Suprapubic skin (tissue), 4 donors: ENCODE measurements around the gene NHEJ1. TPM values are rescaled to one million over a fixed set of nuclear protein-coding genes. Genes with fewer than 3 reads are reported as not detected.

Experiments
- DNase-seq, 2 donors: peaks; one replicate each; pipeline ENCODE4 v3.0.0-alpha.2; 2019; ENCODE audit warnings: low spot score in 2 of 2
- H3K27ac ChIP-seq: fragments of 200-600 bp; sonication (generic); one replicate; pipeline ENCODE4 v1.5.1; 2019
- H3K27me3 ChIP-seq: fragments of 200-600 bp; sonication (generic); one replicate; pipeline ENCODE4 v1.5.1; 2019
- H3K36me3 ChIP-seq: fragments of 200-600 bp; sonication (generic); one replicate; pipeline ENCODE4 v1.5.1; 2019
- H3K4me1 ChIP-seq: fragments of 200-600 bp; sonication (generic); one replicate; pipeline ENCODE4 v1.5.1; 2019
- H3K4me3 ChIP-seq: fragments of 200-600 bp; sonication (generic); one replicate; pipeline ENCODE4 v1.5.1; 2019; ENCODE audit warnings: mild to moderate bottlenecking
- H3K9me3 ChIP-seq: fragments of 200-600 bp; sonication (generic); one replicate; pipeline ENCODE4 v1.5.1; 2019
- EP300 ChIP-seq: sonication (generic); formaldehyde crosslinking; IDR thresholded peaks from one replicate; pipeline ENCODE4 v1.6.1; 2017; ENCODE audit warnings: antibody characterized with exemption
- POLR2A ChIP-seq, 2 donors: fragments of 450-650 bp; IDR thresholded peaks; one replicate each; pipeline ENCODE4 v1.6.1; 2017; ENCODE audit warnings: antibody characterized with exemption in 2 of 2, mild to moderate bottlenecking in 2 of 2, moderate library complexity in 2 of 2
- POLR2AphosphoS5 ChIP-seq, 3 donors: sonication (generic); formaldehyde crosslinking; IDR thresholded peaks; one replicate each; pipeline ENCODE4 v1.6.1; 2017; ENCODE audit warnings: antibody characterized with exemption in 3 of 3
- WGBS: methylation state at CpG from one replicate; pipeline ENCODE4 v1.1.5; 2018; 5-methylcytosine and 5-hydroxymethylcytosine counted together
- total RNA-seq, 4 donors: library from RNA; depleted of rRNA; stranded (reverse); fragments of >200 nt; gene quantifications; one replicate each; pipeline ENCODE4 v1.1.0, GENCODE V29; 2016
- TF ChIP-seq, protein P1 (sequence below), 2 donors: fragments of 200-600 bp in 1 of 2; fragments of 450-650 bp in 1 of 2; sonication (generic) in 1 of 2; IDR thresholded peaks; one replicate each; pipeline ENCODE4 v1.5.1; 2016 to 2019; ENCODE audit warnings: antibody characterized with exemption in 2 of 2, mild to moderate bottlenecking in 1 of 2, moderate library complexity in 1 of 2

Gene NHEJ1
- total RNA-seq, 4 donors from 2014 or later = 15.7 to 19.2 (median 18.3) TPM

DNA sequence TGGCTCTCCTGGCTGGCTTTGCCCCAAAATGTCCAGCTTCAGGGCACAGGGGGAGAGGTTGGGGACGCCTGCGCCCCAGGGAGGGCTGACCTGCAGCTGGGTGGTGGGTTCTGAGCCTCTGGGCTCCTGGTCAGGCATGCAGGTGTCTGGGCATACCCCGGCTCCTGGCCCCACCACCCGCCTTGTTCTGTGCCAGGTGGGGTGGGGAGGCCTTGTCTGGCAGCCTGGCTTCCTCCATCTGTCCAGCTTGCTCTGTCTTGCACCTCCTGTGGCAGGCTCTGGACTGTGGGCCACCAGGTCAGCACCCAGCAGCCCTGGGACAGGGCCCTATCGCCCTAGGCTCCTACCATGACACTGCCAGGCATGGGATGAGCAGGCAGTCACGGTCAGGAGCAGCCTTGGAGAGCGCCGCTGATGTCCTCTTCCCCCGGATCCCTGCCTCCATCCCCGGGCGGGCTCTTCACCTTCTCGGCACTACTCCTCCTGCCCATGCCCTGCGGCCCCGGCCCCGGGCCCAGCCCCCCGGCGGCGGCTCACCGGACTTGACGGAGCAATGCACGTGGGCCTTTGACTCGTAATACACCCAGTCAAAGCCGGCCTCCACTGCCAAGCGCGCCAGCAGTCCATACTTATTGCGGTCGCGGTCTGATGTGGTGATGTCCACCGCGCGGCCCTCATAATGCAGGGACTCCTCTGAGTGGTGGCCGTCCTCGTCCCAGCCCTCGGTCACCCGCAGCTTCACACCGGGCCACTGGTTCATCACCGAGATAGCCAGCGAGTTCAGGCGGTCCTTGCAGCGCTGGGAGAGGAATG is 103.5 kb downstream of the NHEJ1 start:
- no peaks in the 10 kb centered on the region for H3K36me3 ChIP-seq
- peaks cover 81% of the 10 kb centered on the region for H3K27me3 ChIP-seq
- peaks cover 44% of the 10 kb centered on the region for H3K4me1 ChIP-seq
- TF ChIP-seq, protein P1, sequence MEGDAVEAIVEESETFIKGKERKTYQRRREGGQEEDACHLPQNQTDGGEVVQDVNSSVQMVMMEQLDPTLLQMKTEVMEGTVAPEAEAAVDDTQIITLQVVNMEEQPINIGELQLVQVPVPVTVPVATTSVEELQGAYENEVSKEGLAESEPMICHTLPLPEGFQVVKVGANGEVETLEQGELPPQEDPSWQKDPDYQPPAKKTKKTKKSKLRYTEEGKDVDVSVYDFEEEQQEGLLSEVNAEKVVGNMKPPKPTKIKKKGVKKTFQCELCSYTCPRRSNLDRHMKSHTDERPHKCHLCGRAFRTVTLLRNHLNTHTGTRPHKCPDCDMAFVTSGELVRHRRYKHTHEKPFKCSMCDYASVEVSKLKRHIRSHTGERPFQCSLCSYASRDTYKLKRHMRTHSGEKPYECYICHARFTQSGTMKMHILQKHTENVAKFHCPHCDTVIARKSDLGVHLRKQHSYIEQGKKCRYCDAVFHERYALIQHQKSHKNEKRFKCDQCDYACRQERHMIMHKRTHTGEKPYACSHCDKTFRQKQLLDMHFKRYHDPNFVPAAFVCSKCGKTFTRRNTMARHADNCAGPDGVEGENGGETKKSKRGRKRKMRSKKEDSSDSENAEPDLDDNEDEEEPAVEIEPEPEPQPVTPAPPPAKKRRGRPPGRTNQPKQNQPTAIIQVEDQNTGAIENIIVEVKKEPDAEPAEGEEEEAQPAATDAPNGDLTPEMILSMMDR (IDR thresholded peaks at IDR 0.05) = no peak
- TF ChIP-seq POLR2A (IDR thresholded peaks at IDR 0.05) = no peak
- TF ChIP-seq POLR2AphosphoS5 (IDR thresholded peaks at IDR 0.05) = no peak
- TF ChIP-seq EP300 = no peak
- peak in 1 of 2 donors; percentile 58 for DNase-seq
- WGBS = 8% methylated on average over 14 of the region's 40 CpGs
- no peak overlapping the region for H3K27ac ChIP-seq
- H3K9me3 ChIP-seq = no peaks in the 10 kb centered on the region
- H3K4me3 ChIP-seq = no peak overlapping the region

DNA sequence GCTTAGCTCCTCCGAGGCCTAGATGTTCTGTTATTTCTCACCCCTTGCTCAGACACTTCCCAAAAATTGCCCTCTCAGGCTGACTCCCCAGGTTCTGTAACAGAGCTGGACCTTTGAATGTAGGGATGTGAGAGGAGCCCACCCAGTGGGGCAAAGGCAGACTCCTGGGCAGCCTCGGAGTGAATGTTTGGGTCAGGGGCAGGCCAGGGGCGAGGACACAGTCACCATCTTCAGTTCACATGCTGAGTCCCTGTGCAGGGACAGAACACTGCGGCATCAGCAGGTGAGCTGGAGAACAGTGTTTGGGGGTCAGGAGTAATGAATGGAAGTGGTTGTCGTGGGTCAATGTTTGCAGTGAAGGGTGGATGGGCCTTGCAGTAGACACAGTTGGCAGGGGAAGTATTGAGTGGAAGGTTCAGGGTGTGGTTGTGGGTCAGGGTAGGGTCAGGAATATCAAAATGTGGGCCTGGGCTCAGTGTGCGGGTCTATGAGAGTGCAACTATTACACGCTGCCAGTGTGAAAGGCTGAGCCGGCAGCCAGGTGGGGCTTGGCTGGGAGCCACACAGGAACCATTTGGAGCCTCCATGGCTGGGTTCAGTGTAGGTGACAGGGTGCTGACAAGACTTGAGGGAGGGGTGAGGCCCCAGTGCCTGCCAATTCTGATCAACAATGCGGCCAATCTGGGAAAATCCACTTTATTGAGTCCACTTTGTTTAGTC is 104.3 kb downstream of the NHEJ1 start:
- Histone ChIP-seq H3K36me3 (no peaks in the 10 kb centered on the region), H3K27ac (no peak overlapping the region), H3K4me1 (peaks cover 42% of the 10 kb centered on the region), H3K9me3 (no peaks in the 10 kb centered on the region), H3K4me3 (no peak overlapping the region), H3K27me3 (peaks cover 77% of the 10 kb centered on the region)
- 68% methylated on average over 8 of the region's 9 CpGs for WGBS
- TF ChIP-seq POLR2AphosphoS5 (IDR thresholded peaks at IDR 0.05) = no peak
- no peak for TF ChIP-seq EP300
- no peak for TF ChIP-seq POLR2A (IDR thresholded peaks at IDR 0.05)
- TF ChIP-seq, protein P1 (IDR thresholded peaks at IDR 0.05) = no peak
- DNase-seq = peak in 1 of 2 donors; percentile 71

DNA sequence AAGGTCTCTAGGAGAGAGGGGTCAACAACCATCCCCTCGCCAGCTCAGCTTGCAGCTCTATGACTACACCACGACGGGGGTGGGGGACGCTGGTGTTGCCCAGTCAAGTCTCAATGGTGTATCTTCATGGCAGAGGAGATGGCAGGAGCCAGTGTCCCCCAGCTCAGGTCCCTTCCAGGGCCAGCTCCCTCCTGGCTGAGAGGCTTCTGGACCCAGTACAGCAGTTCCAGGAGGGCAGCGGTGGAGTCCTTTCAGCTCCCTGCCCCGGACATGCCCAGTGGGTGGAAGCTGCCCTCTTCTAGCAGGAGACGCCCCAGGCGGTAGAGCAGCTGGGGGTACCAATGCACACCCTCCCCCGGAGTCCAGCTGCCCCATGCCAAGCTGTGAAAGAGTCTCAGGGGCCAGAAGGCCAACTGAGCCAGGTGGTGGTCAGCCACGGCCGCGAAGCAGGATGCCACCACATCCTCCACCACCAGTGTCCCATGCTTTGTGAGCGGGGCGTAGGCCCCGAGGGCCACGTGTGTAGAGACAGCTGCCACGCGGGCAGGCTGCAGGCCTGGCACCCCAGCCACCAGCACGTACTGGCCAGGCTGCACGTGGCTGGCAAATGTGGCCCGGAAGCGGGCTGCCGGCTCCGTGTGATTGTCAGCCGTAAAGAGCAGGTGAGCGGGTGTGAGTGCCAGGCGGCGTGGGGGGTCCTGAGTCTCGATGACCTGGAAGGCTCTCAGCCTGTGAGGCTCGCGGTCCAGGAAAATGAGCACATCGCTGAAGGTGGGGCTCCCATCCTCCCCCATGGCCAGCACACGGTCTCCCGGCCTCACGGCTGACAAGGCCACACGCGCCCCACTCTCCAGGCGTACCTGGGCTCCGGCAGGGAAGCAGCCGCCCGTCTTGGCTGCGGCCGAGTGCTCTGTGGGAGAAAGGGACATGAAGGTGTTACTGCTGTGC is 105.4 kb downstream of the NHEJ1 start:
- TF ChIP-seq POLR2AphosphoS5 (IDR thresholded peaks at IDR 0.05) (no peak), EP300 (no peak), POLR2A (IDR thresholded peaks at IDR 0.05) (no peak)
- TF ChIP-seq, protein P1 (IDR thresholded peaks at IDR 0.05) = no peak
- WGBS = 89% methylated on average over 11 of the region's 43 CpGs
- H3K27me3 ChIP-seq = peaks cover 76% of the 10 kb centered on the region
- H3K27ac ChIP-seq = no peak overlapping the region
- no peaks in the 10 kb centered on the region for H3K9me3 ChIP-seq
- peaks cover 31% of the 10 kb centered on the region for H3K4me1 ChIP-seq
- peak in 1 of 2 donors; percentile 73 for DNase-seq
- H3K36me3 ChIP-seq = no peaks in the 10 kb centered on the region
- H3K4me3 ChIP-seq = no peak overlapping the region

DNA sequence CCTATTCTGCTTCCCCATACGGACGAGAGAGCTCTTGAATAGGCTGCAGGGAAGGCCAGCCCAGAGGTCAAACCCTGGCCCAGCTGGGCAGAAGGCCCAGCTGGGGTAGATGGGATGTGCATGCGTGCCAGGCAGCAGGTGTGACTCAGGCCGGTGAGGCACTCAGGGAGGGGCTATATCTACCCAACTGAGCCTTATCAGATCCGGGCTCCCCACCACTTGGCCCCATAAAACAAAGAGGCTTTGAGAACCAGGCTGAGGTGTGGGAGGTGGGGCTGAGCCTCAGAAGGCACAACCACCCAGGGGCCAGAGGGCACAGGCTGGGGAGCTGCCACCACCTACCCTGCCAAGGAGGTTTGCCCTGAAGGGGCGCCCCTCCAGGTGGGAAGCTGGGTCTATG is 111.3 kb downstream of the NHEJ1 start:
- no peaks in the 10 kb centered on the region for H3K9me3 ChIP-seq
- H3K27me3 ChIP-seq = peaks cover 59% of the 10 kb centered on the region
- whole genome bisulfite sequencing = 72% methylated on average over 6 of the region's 6 CpGs
- H3K27ac ChIP-seq = no peak overlapping the region
- no peaks in the 10 kb centered on the region for H3K4me1 ChIP-seq
- no peak overlapping the region for H3K4me3 ChIP-seq
- no peak for TF ChIP-seq EP300
- no peak for TF ChIP-seq POLR2AphosphoS5 (IDR thresholded peaks at IDR 0.05)
- TF ChIP-seq, protein P1 (IDR thresholded peaks at IDR 0.05) = no peak
- no peak for TF ChIP-seq POLR2A (IDR thresholded peaks at IDR 0.05)
- peak in 1 of 2 donors; percentile 54 for DNase-seq
- H3K36me3 ChIP-seq = no peaks in the 10 kb centered on the region
